Stimulated activated CD4-positive, alpha-beta T cell treated with anti-CD3 and anti-CD28 coated beads, Interleukin-4, amount 100 ng/mL, for 48 hours (primary cell): ENCODE results near the gene TMEM218.

Source experiments
- DNase-seq, 2 donors: peaks; one replicate each; pipeline ENCODE4 v3.0.0-alpha.2; 2020; ENCODE audit warnings: low read depth in 2 of 2

The TMEM218 gene

DNA sequence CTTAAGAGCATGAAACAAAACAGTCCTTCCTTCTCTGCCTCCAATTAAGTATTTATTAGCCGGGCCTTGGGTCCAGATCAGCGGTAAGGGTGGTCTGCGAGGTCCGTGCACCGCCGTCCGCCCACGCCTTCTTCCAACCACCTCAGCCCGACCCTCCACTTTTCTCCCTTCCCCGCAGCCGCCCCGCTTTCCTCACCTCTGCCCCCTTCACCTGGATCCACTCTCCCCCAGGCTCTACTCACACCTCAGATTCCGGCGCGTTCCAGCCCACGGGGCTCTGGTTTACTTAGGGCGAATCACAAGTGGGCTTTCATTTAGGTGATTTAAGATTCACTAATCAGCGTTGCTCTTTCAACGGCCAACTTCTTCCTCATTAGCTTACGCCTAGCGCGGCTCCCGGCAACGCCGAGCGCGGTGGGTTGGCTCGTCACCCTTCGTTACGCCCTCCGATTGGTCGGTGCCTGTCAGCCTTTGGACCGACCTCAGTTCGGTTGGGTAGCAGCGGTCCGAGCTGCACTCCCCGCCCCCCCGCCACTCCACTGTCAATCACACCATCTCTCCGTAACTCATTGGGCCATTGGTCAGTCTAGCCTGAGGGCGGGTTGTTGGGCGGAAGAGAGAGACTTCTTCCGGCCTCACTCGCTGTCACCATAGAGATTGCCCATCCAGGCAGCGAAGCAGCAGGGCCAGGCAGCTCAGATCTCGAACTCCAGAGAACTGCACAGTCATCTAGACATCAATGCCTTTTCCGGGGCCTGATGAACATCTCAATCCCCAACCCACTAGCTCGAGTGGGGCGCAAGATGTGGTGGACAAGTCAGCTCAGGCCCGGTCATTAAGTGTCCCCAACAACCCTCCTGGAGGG, at the start of gene TMEM218:
Gene TMEM218 (minus strand): TSS at position 284 of the 865 bp plus-strand sequence. CDS start 9,385 bp downstream, outside the sequence.
- DNase-seq, result peak; percentile 89 to 96

GRCh38 chr11:125157953-125158680, 46.7 kb upstream of the TMEM218 start:
- no peak for DNase-seq

GRCh38 chr11:125157118-125157733, 45.8 kb upstream of the TMEM218 start:
- no peak for DNase-seq

DNA sequence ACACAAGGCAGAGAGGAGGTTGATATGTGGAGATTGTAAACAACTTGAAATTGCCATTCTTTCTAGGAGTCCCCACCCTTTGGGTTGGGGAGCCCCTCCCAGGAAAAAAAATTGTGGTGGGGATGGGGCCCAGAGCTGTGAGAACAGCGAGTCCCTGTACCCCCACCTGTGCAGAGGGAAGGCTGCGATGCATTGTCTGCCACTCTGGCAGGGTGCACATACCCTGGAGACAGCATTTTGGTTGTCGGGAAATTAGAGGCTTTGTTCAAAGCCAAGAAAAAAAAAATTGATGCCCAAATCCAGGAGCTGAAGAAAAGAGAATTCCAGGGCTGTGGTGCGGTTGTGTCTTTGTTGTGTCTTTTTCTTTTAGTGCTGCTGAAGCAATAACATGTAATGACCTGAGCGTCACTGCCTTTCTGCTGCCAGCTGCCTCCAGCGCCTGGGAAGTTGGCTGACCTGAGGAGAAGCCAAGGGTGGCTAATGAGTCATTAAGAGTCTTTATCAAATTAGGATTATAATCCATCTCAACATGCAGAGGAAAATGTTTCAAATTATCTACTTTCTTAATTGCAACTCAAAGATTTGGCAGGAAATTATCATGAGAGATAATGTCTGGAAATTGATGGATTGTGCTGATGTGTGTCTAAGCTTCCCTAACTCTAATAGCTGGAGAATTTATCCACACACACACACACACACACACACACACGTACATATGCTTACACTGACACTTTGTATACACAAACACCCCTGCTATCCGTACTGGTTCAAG, 45.1 kb upstream of the TMEM218 start:
- no peak for DNase-seq

DNA sequence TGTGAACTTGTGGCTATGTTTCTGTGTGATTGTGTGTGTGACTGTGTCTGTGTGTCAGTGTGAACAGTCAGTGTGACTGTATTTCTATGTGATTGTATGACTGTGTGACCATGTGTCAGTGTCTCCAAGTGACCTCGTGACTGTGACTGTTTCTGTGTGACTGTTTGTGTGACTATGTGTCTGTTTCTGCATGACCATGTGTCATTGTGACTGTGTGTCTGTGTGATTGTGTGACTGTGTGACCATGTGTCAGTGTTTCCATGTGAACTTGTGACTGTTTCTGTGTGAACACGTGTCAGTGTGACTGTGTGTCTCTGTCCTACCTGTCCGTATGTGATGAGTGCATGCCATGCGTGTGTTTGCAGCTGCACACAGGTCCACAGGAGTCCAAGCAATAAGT, 44.3 kb upstream of the TMEM218 start:
- DNase-seq, result no peak

GRCh38 chr11:125155100-125155444, 43.6 kb upstream of the TMEM218 start:
- DNase-seq, result no peak

GRCh38 chr11:125154378-125155099, 43.1 kb upstream of the TMEM218 start:
- no peak for DNase-seq

- DNase-seq, result no peak
Measured at GRCh38 chr11:125153837-125154236, 42.4 kb upstream of the TMEM218 start.

GRCh38 chr11:125148743-125149142, 37.3 kb upstream of the TMEM218 start:
- DNase-seq, result no peak

DNA sequence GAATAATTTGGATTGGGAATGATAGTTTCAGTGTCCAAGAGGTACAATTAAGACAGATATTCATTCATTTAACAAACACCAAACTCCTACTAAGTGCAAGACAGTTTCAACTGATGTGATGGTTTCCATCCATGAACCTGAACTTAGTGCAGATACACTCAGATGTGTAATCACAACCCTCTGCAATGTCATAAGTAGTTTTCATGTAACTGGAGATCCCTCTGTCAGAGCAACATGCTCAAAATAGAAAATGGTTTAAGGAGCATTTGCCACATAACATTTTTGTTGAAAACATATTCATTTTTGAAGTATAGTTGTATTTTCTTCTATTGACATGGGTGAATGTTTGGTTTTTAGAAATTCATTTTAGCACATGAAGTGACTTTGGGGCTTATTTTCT, 36.6 kb upstream of the TMEM218 start:
- no peak for DNase-seq

DNA sequence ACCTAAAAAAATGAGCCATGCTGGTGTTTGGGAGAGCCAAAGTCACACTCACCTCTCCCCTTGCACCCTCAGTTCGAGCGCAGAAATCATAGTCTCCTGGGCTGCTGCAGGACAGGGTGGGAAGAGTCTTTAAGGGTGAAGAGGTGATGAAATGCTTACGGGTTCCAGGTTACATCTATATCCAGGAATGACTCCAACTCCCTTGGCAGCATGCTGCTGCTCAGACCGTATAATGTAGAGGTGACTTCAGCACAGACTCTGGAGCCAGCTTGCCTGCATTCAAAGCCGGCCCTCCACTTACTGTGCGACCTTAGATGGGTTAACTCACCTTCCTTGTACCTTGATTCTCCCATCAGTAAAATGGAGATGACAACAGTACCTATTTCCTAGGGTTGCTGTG, 35.9 kb upstream of the TMEM218 start:
- DNase-seq, result no peak

DNA sequence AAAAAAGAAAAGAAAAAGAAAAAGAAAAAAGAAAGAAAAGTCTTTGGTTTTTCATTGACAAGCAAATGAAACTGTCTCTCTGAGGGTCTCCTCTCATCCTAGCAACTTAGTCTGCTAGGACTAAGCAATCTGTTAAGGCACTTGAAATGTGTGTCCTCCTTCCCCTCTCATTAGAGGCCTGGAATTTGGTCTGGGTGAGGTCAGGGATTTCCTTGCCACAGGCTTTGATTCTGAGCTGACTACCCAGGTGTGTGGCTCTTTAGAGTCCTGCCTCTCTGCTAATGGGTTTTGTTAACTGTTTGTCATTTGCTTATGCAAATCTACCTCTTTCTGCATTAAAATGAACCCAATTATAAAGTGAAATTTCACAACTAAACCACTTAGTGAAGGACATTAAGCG, 34.8 kb upstream of the TMEM218 start:
- no peak for DNase-seq

- peak; percentile 37 to 63 for DNase-seq
Measured at GRCh38 chr11:125141686-125142535, 30.5 kb upstream of the TMEM218 start.

DNA sequence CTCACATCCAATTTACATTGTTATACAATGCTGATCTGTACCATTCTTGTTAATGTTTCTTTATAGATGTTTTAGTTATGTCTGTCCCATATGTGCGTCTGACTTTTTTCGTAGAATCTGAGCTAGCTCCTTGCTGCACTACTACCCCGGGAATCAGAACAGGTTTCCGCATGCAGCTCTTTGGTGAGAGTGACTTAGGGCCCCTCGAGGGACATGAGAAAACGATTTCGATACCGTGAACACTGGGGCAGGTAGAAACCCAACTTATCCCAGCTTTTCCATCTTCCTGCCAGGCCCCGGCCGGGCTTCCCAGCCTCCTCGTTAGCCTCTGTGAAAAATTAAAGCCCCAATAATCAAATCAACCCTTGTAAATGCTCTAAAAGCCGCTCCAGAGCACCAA, 29.8 kb upstream of the TMEM218 start:
- no peak for DNase-seq

- no peak for DNase-seq
Measured at GRCh38 chr11:125140233-125140632, 28.8 kb upstream of the TMEM218 start.

DNA sequence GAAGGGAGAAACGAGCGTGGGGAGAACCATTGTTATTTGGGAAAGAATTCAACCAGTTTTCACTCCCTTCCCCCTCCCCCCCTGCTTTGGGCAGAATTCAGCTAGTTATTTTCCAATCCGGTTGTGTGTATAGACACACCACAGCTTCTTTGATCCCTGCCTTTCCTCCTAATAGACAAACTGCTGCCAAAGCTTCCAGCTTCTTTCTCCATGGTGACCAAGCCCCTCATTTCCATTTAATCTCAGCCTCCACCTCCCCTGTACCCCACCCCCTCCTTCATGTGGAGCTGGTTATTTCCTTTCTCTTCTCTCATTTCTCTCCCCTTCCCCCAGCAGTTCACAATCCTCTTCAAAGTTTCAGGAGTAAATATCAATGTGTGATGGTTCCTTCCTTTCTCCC, 28.4 kb upstream of the TMEM218 start:
- no peak for DNase-seq

GRCh38 chr11:125138966-125139365, 27.5 kb upstream of the TMEM218 start:
- DNase-seq, result no peak

DNA sequence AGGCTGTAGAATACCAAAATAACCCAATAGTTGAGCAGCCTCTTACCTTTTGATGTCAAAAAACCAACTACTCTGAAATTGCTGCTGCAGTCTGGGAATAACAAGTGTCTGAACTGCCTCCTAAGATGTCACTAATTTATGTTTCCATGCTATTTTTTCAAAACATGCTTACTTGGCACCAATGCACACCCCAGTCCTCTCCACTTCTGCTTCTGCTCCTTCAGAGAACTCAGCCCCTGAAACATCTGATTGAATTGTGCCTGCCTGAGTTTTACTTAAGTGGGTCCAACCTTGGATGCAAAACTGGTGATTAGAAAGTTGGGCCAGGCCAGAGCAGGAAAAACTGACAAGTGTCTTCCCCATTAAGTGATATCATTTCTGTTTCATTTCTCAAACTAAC, 24.6 kb upstream of the TMEM218 start:
- DNase-seq, result no peak

GRCh38 chr11:125132596-125132995, 21.2 kb upstream of the TMEM218 start:
- no peak for DNase-seq

DNA sequence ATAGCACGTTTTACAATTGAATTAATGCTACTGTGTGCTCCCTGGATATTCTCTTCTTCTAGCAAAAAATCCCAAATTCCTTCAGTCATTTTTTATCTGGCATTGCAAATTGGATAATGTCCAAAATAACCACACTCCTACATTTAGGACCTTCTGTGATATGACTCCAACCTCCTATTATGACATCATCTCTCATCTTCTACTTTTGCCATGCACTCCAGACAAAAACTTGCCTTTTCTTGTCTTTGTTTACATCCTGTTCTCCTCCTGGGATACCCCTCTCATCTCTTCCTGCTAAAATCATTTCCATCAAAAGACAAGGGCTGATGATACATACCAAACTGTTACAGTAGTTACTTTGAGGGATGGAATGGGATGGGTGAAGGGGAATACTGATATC, 20.6 kb upstream of the TMEM218 start:
- no peak for DNase-seq
